Muscle layer of colon (tissue), 2 donors: ENCODE data around the gene ZBTB7A.

Source experiments
- H3K27ac ChIP-seq: one replicate; pipeline ENCODE4 v1.7.0; 2013; ENCODE audit warnings: low read depth, mild to moderate bottlenecking, low read length, moderate library complexity
- H3K27me3 ChIP-seq, 2 donors: one replicate each; pipeline ENCODE4 v1.7.0; 2013; ENCODE audit warnings: low read length in 2 of 2, mild to moderate bottlenecking in 2 of 2; ENCODE audit not compliant: insufficient read depth in 2 of 2, control insufficient read depth in 1 of 2
- H3K36me3 ChIP-seq: one replicate; pipeline ENCODE4 v1.7.0; 2013; ENCODE audit warnings: mild to moderate bottlenecking, low read length; ENCODE audit not compliant: insufficient read depth
- H3K4me1 ChIP-seq: one replicate; pipeline ENCODE4 v1.7.0; 2013; ENCODE audit warnings: mild to moderate bottlenecking, low read length; ENCODE audit not compliant: insufficient read depth
- H3K4me3 ChIP-seq, 2 donors: one replicate each; pipeline ENCODE4 v1.7.0; 2013; ENCODE audit warnings: low read length in 2 of 2, low read depth in 1 of 2, mild to moderate bottlenecking in 1 of 2, moderate library complexity in 1 of 2
- H3K9ac ChIP-seq: one replicate; pipeline ENCODE4 v1.7.0; 2013; ENCODE audit warnings: low read length
- H3K9me3 ChIP-seq: one replicate; pipeline ENCODE4 v1.7.0; 2013; ENCODE audit warnings: mild to moderate bottlenecking, low read length
- donor health status: abdominal sarcoma.
- donor health status: Adenocarcinoma of cecum.

Gene ZBTB7A

DNA sequence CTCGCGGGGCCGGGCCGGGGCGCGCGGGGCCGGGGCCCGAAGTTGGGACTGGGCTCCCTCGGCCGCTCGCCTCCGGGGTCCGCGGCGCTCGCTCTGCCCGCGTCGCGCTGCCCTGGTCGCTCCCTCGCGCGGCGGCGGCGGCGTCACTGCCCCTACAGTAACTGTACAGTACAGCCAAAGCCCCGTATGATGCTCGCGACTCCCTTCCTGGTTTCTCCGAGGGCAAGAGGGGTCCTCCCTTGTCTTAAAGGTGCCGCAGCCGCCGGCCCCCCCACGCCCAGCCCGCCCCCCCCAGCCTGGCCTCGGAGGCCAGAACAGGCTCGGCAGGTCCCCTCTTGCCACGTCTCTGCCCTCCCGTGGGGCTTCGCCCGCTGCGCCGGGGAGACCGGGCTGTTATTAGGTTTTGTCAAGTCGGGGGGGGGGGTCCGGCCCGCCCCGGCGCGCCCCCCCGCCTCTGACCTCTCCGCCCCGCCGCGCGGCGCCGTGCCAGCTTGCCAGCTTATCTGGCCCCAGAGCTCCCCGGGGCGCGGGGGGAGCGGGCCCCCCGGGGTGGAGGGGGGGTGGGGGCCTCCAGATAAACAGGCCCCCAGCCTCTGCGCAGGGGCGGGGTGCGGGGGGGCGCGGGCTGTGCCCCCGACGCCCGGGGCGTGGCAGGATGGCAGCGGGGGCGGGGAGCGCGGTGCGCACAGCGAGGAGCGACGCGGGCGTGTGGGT is at the start of gene ZBTB7A:
TSS of gene ZBTB7A (minus strand) at position 218 of the 714 bp plus-strand sequence. CDS start 11,667 bp downstream, outside the sequence.
- Histone ChIP-seq H3K9me3 (no peaks in the 10 kb centered on the region), H3K27ac (peak within 1 kb of the TSS; percentile 97), H3K36me3 (no peaks in the 10 kb centered on the region), H3K9ac (peak within 1 kb of the TSS; percentile 44), H3K4me1 (peaks cover 27% of the 10 kb centered on the region), H3K27me3 (no peaks in the 10 kb centered on the region), H3K4me3 (peak within 1 kb of the TSS; percentile 61 to 93)

DNA sequence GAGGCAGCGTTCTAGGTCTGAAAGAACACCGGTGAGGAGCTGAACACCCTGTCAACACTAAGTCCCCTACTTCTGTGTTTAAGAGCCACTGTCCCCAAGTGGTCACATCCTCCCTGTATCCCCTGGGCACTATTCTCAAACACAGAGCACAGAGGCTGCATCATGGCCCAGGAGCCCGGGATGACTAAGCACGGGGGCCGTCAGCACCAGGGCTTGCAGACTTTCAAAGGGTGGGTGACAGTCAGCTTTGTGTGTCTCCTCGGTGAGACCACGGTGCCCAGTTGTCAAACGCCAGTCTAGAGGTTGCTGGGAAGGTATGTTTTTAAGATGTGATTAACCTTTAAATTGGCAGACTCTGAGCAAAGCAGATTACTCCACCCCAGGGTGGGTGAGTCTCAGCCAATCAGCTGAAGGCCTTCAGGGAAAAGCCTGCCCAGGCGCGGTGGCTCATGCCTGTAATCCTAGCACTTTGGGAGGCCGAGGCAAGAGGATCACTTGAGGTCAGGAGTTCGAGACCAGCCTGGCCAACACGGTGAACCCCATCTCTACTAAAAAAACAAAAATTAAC is 49.2 kb upstream of the ZBTB7A start:
- H3K36me3 ChIP-seq = peaks cover 42% of the 10 kb centered on the region

DNA sequence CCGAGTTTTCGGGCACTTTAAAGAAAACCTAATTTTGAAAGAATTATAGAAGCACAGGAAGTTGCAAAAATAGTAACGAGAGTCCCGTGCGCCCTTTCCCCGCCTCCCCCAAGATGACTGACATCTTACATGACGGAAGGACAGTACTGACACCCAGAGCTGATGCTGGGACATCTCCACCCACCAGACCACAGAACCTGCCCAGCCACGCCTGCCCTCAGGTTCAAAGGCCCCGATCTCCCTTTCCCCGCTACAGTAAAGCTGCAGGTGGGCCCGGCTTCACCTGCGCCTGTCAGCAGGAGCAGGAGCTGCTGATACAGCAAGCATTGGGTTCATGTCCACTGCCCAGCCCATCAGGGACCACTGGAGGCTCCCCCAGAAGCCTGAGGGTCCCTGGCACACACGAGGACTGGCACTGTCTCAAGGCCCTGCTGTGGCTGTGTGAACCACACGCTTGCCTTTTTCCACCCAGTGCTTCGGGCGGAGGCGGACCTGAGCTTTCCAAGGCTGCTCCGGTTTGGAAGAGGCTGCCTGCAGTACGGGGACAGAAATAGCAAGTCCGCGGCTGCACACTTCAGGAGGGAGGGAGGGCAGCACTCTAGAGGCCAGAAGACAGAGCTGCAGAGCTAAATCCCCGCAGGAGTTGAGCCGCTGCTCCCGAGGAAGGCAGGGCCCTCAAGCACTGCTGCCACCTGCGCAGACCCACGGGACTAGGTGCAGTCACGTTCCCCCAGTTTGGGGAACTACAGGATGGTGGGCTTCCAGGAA is 48.5 kb upstream of the ZBTB7A start:
- H3K36me3 ChIP-seq = peaks cover 49% of the 10 kb centered on the region
- no peaks in the 10 kb centered on the region for H3K27me3 ChIP-seq
- H3K4me3 ChIP-seq = no peak overlapping the region
- no peaks in the 10 kb centered on the region for H3K9me3 ChIP-seq
- no peak overlapping the region for H3K9ac ChIP-seq
- no peak overlapping the region for H3K27ac ChIP-seq
- H3K4me1 ChIP-seq = no peaks in the 10 kb centered on the region

More for the DNA sequence above, 49.2 kb upstream of the ZBTB7A start:
- H3K27me3 ChIP-seq = no peaks in the 10 kb centered on the region
- H3K4me1 ChIP-seq = peaks cover 4% of the 10 kb centered on the region
- no peaks in the 10 kb centered on the region for H3K9me3 ChIP-seq
- no peak overlapping the region for H3K27ac ChIP-seq
- H3K4me3 ChIP-seq = no peak overlapping the region
- no peak overlapping the region for H3K9ac ChIP-seq

DNA sequence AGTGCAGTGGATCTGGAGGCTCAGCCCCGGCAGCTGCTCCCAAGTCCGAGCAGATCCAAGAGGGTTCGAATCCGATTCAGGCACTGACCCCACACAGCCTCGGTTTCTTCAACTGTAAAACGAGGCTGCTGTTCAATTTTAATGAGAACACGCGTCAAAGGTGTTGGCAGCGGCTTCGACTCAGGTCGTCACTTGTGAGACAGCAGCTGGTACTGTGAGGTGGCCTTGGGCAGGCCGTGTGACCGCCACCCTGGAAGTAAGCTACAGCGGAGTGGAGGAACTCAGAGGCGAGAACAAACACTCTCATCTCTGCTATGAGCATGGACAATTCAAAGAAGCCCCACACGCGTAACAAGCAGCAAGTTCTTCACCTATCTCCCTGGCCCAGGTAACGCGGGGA is 47.5 kb upstream of the ZBTB7A start:
- Histone ChIP-seq H3K36me3 (peaks cover 59% of the 10 kb centered on the region), H3K9me3 (no peaks in the 10 kb centered on the region), H3K4me3 (no peak overlapping the region), H3K9ac (no peak overlapping the region), H3K27ac (no peak overlapping the region), H3K4me1 (no peaks in the 10 kb centered on the region), H3K27me3 (no peaks in the 10 kb centered on the region)

DNA sequence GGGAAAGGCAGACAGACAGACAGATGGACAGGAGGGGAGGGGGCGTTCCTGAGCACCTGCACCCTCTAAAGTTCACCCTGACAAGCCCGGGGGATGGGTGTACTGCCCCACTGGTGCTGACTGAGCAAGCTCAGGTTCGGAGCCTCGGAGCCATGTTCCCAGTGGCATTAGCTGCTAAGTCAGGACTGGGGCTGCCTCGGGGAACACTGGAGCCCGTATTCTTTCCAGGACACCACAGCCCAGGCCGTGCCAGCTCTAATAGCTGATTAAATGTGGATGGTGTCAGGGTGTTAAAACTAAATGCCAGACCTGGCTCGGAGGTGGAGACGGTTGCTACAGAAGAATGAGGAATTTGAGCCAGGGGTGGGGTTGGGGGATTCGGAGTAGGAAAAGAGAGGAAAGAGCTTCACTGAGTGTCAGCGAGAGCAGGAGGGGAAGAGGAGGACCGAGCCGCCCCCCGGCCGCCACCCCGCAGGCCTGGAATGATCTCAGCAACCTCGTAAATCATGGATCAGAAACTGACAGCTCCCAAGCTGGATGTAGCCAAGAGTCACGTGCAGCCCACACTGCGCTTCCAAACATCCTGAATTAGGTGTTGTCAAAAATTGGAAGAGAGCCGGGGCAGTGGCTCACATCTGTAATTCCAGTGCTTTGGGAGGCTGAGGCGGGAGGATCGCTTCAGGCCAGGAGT is 46.8 kb upstream of the ZBTB7A start:
- peaks cover 65% of the 10 kb centered on the region for H3K36me3 ChIP-seq
- H3K9ac ChIP-seq = no peak overlapping the region
- H3K4me1 ChIP-seq = no peaks in the 10 kb centered on the region
- H3K4me3 ChIP-seq = no peak overlapping the region
- no peaks in the 10 kb centered on the region for H3K27me3 ChIP-seq
- no peak overlapping the region for H3K27ac ChIP-seq
- no peaks in the 10 kb centered on the region for H3K9me3 ChIP-seq

DNA sequence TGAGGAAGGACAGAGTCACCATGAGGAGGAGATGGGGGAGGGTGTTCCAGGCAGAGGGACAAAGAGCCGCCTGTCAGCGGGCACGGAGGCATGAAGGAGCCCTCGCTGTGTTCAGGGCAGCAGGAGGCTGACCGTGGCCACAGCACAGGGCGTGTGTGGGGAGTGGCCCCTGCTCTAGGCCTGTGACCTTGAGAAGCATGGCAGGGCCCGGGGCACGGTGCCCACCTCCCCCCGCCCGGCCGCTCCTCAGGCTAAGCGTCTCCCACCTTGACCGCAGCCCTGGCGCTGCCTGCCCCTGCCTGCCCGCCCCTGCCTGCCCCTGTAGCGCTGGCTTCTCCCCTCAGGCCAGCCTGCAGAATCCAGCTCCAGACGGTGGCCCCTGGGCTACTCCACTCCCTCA is 45.7 kb upstream of the ZBTB7A start:
- peaks cover 67% of the 10 kb centered on the region for H3K36me3 ChIP-seq
- H3K27me3 ChIP-seq = no peaks in the 10 kb centered on the region

DNA sequence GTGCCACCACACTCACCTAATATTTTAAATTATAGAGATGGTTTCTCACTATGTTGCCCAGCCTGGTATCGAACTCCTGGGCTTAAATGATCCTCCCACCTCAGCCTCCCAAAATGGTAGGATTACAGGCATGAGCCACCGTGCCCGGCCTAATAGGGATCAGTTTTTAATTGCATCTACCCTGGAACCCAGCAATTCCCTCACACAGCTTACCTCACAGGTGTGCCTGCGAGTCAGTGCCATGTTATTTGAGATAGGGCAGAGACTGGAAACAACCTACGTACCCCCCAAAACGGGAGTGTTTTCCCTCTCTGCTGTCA is 42.9 kb upstream of the ZBTB7A start:
- no peaks in the 10 kb centered on the region for H3K4me1 ChIP-seq
- H3K9ac ChIP-seq = no peak overlapping the region
- no peaks in the 10 kb centered on the region for H3K9me3 ChIP-seq
- no peak overlapping the region for H3K27ac ChIP-seq
- H3K27me3 ChIP-seq = no peaks in the 10 kb centered on the region
- peaks cover 46% of the 10 kb centered on the region for H3K36me3 ChIP-seq
- no peak overlapping the region for H3K4me3 ChIP-seq

More for the DNA sequence above, 45.7 kb upstream of the ZBTB7A start:
- H3K9ac ChIP-seq = no peak overlapping the region
- H3K9me3 ChIP-seq = no peaks in the 10 kb centered on the region
- no peak overlapping the region for H3K4me3 ChIP-seq
- no peaks in the 10 kb centered on the region for H3K4me1 ChIP-seq
- no peak overlapping the region for H3K27ac ChIP-seq

DNA sequence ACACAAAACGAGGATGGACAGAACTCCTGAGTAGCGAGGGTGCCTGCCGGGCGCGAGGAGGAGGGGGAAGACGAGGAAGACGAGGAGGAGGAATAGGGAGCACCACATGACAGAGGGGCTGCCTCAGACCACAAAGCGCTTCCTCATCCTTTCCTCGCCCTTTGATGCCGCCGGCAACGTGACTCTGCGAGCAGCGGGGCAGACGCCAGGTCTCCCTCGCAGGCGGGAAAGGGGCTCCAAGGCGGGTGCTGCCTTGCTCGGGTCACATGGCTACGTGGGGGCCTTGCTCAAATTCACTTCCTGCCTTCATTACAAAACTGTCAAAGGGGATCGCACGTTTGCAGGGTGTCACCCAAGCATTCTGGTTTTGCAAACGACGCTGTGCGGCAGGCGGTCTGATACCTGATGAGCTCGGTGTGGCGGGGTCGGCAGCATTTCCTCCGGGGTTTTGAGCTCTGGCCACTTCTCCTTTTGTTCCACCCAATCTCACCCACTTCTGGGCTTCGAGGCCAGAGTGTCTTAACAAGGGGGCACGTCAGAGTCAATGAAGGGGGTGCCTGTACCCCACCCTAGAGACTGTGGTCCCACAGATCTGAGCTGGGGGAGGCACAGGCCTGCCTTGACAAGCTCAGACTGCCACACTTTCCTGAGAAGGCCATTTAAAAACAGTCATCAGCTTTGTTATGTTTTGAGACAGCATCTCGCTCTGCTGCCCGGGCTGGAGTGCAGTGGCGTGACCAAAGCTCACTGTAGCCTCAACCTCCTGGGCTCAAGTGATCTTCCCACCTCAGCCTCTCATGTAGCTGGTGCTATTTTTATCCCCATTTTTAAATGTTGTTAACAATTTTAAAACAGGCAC is 42.3 kb upstream of the ZBTB7A start:
- H3K4me3 ChIP-seq = no peak overlapping the region
- no peaks in the 10 kb centered on the region for H3K9me3 ChIP-seq
- H3K9ac ChIP-seq = no peak overlapping the region
- peaks cover 40% of the 10 kb centered on the region for H3K36me3 ChIP-seq
- H3K4me1 ChIP-seq = no peaks in the 10 kb centered on the region
- no peak overlapping the region for H3K27ac ChIP-seq
- H3K27me3 ChIP-seq = no peaks in the 10 kb centered on the region

DNA sequence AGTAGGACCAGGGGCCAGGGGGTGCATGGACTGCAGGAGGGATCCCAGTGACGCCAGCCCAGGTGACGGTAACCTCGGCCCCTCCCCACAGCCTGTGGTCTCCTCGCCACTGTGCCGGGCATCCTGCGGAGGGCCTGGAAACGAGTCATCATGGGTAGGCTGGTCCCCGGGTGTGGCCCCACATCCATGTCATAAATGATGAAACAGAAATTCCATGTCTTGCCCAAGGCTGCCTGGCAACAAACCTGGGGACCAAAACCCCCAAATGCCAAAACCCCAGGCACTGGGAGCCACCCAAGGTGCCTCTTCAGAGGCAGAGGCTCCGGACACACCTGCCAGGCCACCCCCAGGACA is 36.4 kb upstream of the ZBTB7A start:
- no peaks in the 10 kb centered on the region for H3K4me1 ChIP-seq
- H3K36me3 ChIP-seq = peaks cover 33% of the 10 kb centered on the region
- no peaks in the 10 kb centered on the region for H3K27me3 ChIP-seq
- H3K9me3 ChIP-seq = no peaks in the 10 kb centered on the region
- no peak overlapping the region for H3K27ac ChIP-seq
- H3K9ac ChIP-seq = no peak overlapping the region
- no peak overlapping the region for H3K4me3 ChIP-seq

DNA sequence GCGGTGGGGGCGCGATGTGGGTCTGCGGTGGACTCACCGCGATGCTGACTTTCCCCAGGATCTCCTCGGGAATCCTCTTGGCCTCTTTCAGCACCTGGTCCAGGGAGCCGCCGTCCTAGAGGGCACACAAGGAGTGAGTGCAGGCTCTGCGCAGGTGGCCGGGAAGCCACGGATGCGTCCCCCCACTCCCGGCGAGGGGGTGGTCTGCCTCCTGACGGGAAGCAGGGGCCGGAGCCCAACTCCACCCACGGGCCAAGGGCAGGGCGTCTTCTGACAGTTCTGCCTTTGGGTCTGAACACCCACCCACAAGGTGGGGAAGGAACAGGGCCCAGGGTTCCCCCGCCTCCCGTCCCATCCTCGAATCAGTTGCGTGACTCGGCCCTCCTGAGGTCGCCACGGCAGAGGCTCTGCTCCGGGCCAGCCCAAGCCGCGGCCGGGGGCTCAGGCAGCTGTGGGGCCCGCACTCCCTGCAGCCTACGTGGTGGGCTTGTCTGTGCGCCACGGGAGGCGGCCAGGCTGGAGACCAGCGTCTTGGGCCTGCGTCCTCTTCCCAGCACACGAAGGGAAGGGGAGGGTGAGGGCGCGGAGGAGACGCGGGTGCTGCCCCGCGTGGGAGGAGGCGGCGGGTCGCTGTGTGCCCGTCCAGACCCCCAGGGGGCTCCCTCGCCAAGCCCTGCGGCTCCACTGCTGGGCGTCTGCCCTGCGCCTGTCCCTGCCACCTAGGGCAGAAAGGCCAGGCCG is 35.8 kb upstream of the ZBTB7A start:
- H3K36me3 ChIP-seq = peaks cover 30% of the 10 kb centered on the region
- no peak overlapping the region for H3K27ac ChIP-seq
- no peaks in the 10 kb centered on the region for H3K9me3 ChIP-seq
- H3K9ac ChIP-seq = no peak overlapping the region
- H3K27me3 ChIP-seq = no peaks in the 10 kb centered on the region
- no peaks in the 10 kb centered on the region for H3K4me1 ChIP-seq
- H3K4me3 ChIP-seq = no peak overlapping the region
